Natural killer cell treated with Interleukin-12 subunit alpha and Interleukin-12 subunit beta and Interleukin-15 and Interleukin-18, amount 100 ng/mL, for 72 hours (primary cell): ENCODE data around the gene CTNNA2. TPM values are rescaled to one million over a fixed set of nuclear protein-coding genes. Genes with fewer than 3 reads are reported as not detected.

Experiments used
- ATAC-seq, 2 donors: fragments of 150-1000 bp; cut with Tn5 transposase in 1 of 2; sonication (Bioruptor Pico), chemical (Tn5 transposase) in 1 of 2; 2 replicates each; pipeline ENCODE4 v1.10.0; 2021
- DNase-seq: peaks from one replicate; pipeline ENCODE4 v3.0.0; 2022; ENCODE audit warnings: low spot score
- H3K27ac Mint-ChIP-seq, 2 donors: 1 replicate in 1 of 2; 2 replicates in 1 of 2; pipeline ENCODE4 v1.8.0; 2022; ENCODE audit warnings: mixed read lengths in 2 of 2, mild to moderate bottlenecking in 1 of 2, moderate library complexity in 1 of 2
- H3K27me3 Mint-ChIP-seq, 2 donors: 1 replicate in 1 of 2; 2 replicates in 1 of 2; pipeline ENCODE4 v1.8.0; 2022; ENCODE audit warnings: mixed read lengths in 2 of 2
- H3K36me3 Mint-ChIP-seq: one replicate; pipeline ENCODE4 v1.8.0; 2022; ENCODE audit warnings: mixed read lengths
- H3K4me1 Mint-ChIP-seq, 2 donors: 1 replicate in 1 of 2; 2 replicates in 1 of 2; pipeline ENCODE4 v1.8.0; 2022; ENCODE audit warnings: low read depth in 2 of 2, mixed read lengths in 2 of 2, mild to moderate bottlenecking in 1 of 2
- H3K4me3 Mint-ChIP-seq: one replicate; pipeline ENCODE4 v1.8.0; 2022; ENCODE audit warnings: mixed read lengths
- H3K9me3 Mint-ChIP-seq: 2 replicates; pipeline ENCODE4 v1.8.0; 2022; ENCODE audit warnings: mixed read lengths
- total RNA-seq, 2 donors: library from RNA; stranded (reverse); gene quantifications; one replicate each; pipeline ENCODE4 v1.2.3, GENCODE V29; 2022

Gene CTNNA2
- total RNA-seq, 2 donors from 2014 or later, result not detected

DNA sequence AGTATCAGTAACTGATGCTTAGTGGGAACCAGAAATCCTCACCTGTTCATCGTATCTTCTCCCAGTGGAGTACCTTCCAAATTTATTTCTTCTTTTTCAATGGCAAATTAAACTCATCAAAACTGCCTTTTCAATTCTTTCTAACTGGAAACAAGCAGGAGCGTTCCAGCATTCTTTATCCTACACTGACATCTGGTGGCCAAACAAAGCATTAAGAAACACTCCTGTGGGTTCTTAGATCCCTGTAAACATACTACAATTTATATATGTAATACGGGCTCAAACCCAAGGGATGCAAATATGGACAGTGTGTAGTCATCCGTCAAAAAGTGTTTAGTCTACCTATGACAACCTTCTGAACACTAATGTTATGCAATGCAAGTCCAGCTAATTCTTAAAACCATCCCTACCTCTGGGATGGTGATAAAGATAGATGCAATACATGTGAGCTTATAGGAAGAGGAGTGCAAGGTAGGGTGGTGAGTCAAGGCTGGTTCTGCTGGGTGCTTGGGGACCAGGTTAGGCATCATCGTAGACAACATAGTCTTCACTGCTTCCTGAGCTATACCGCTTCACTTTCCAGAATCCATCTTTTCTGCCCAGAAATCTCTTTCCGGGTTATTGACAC is 375.0 kb downstream of the CTNNA2 start:
- Mint-ChIP-seq H3K36me3 (no peaks in the 10 kb centered on the region), H3K27me3 (no peaks in the 10 kb centered on the region), H3K27ac (no peak overlapping the region), H3K4me1 (no peaks in the 10 kb centered on the region), H3K4me3 (no peak overlapping the region), H3K9me3 (peaks cover 4% of the 10 kb centered on the region)
- no peak for ATAC-seq
- no peak for DNase-seq

DNA sequence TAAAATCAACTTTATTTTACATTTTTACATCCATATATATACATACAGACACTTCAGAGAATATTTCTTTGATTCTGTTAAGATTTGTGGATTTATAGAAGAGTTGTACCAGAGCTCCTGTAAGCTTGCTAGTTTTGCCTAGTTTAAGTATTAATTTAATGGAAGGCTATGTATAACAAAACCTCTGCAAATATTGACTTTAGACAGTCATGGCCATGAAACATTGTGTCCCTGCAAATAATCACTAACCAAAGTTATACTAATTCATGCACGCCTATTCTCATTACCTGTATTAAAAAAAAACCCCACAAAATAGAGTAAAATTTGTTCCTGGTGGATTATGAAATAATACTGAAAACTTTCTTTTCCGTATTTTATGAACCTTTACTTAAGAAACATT is 379.3 kb downstream of the CTNNA2 start:
- peaks cover 5% of the 10 kb centered on the region for H3K9me3 Mint-ChIP-seq
- DNase-seq (no peak), ATAC-seq (no peak)
- H3K4me3 Mint-ChIP-seq, result no peak overlapping the region
- no peaks in the 10 kb centered on the region for H3K4me1 Mint-ChIP-seq
- H3K27ac Mint-ChIP-seq, result no peak overlapping the region
- no peaks in the 10 kb centered on the region for H3K36me3 Mint-ChIP-seq
- no peaks in the 10 kb centered on the region for H3K27me3 Mint-ChIP-seq

DNA sequence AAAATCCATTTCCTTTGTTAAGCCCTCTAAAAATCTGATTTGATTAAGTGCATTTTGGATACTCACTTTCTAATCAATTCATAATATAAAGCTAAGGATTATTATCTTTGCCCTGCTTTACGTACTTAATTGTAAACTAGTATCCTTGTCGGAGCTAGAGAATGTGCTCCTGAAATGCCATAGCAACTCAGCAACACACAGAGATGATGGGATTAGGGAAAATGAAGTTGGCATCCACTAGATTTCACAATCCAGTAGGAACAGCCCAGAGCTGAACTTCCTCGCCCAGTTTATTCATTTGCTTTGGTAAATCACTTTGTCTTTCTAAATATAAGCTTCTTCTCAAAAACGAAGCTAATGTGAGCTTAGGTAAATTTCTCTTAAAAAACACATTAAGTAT is 386.3 kb downstream of the CTNNA2 start:
- no peaks in the 10 kb centered on the region for H3K4me1 Mint-ChIP-seq
- no peak overlapping the region for H3K27ac Mint-ChIP-seq
- ATAC-seq (no peak), DNase-seq (no peak)
- H3K4me3 Mint-ChIP-seq, result no peak overlapping the region
- H3K27me3 Mint-ChIP-seq, result no peaks in the 10 kb centered on the region
- peaks cover 9% of the 10 kb centered on the region for H3K9me3 Mint-ChIP-seq
- H3K36me3 Mint-ChIP-seq, result no peaks in the 10 kb centered on the region

GRCh38 chr2:79901161-79901560 is 388.3 kb downstream of the CTNNA2 start:
- ATAC-seq, result no peak
- no peak overlapping the region for H3K27ac Mint-ChIP-seq
- H3K4me3 Mint-ChIP-seq, result no peak overlapping the region
- no peaks in the 10 kb centered on the region for H3K36me3 Mint-ChIP-seq
- no peaks in the 10 kb centered on the region for H3K27me3 Mint-ChIP-seq
- H3K4me1 Mint-ChIP-seq, result no peaks in the 10 kb centered on the region
- DNase-seq, result no peak
- H3K9me3 Mint-ChIP-seq, result peaks cover 13% of the 10 kb centered on the region

- ATAC-seq (no peak), DNase-seq (no peak)
- Mint-ChIP-seq H3K27me3 (no peaks in the 10 kb centered on the region), H3K27ac (no peak overlapping the region), H3K4me1 (no peaks in the 10 kb centered on the region), H3K9me3 (peaks cover 11% of the 10 kb centered on the region), H3K36me3 (no peaks in the 10 kb centered on the region), H3K4me3 (no peak overlapping the region)
These were observed 390.6 kb downstream of the CTNNA2 start for GRCh38 chr2:79903222-79904000.

- H3K27me3 Mint-ChIP-seq, result no peaks in the 10 kb centered on the region
- peak in 1 of 2 donors; percentile 36 for ATAC-seq
These were observed 393.5 kb downstream of the CTNNA2 start for GRCh38 chr2:79906139-79906890.

DNA sequence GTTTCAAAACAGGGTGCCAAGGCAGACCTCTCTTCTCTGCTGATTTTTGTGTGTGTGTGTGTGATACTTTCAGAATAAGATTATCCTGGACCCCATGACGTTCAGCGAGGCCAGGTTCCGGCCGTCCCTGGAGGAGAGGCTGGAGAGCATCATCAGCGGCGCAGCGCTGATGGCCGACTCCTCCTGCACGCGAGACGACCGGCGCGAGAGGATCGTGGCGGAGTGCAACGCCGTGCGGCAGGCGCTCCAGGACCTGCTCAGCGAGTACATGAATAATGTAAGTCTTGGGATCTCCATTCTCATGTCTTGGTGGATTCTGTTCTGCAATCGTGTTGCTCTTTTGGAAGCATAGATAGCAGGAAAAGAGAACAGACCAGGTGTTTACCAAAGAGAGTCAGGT is 396.7 kb downstream of the CTNNA2 start:
- Mint-ChIP-seq H3K4me3 (no peak overlapping the region), H3K27me3 (no peaks in the 10 kb centered on the region), H3K4me1 (no peaks in the 10 kb centered on the region), H3K36me3 (no peaks in the 10 kb centered on the region), H3K9me3 (peaks cover 21% of the 10 kb centered on the region), H3K27ac (no peak overlapping the region)
- DNase-seq (no peak), ATAC-seq (no peak)

More at GRCh38 chr2:79906139-79906890, 393.5 kb downstream of the CTNNA2 start:
- H3K27ac Mint-ChIP-seq, result no peak overlapping the region
- no peaks in the 10 kb centered on the region for H3K36me3 Mint-ChIP-seq
- no peaks in the 10 kb centered on the region for H3K4me1 Mint-ChIP-seq
- no peak overlapping the region for H3K4me3 Mint-ChIP-seq
- peaks cover 15% of the 10 kb centered on the region for H3K9me3 Mint-ChIP-seq
- no peak for DNase-seq

GRCh38 chr2:79910643-79911042 is 397.8 kb downstream of the CTNNA2 start:
- Mint-ChIP-seq H3K36me3 (no peaks in the 10 kb centered on the region), H3K4me3 (no peak overlapping the region), H3K27ac (no peak overlapping the region), H3K9me3 (peaks cover 21% of the 10 kb centered on the region), H3K4me1 (no peaks in the 10 kb centered on the region), H3K27me3 (no peaks in the 10 kb centered on the region)
- DNase-seq (no peak), ATAC-seq (no peak)

- ATAC-seq (no peak), DNase-seq (no peak)
- Mint-ChIP-seq H3K4me3 (no peak overlapping the region), H3K4me1 (no peaks in the 10 kb centered on the region), H3K27ac (no peak overlapping the region), H3K9me3 (peaks cover 14% of the 10 kb centered on the region), H3K36me3 (peaks cover 4% of the 10 kb centered on the region), H3K27me3 (no peaks in the 10 kb centered on the region)
These were observed 402.6 kb downstream of the CTNNA2 start for GRCh38 chr2:79915455-79915854.

GRCh38 chr2:79916285-79916684 is 403.4 kb downstream of the CTNNA2 start:
- H3K4me1 Mint-ChIP-seq, result no peaks in the 10 kb centered on the region
- H3K27me3 Mint-ChIP-seq, result no peaks in the 10 kb centered on the region
- ATAC-seq (no peak), DNase-seq (no peak)
- H3K27ac Mint-ChIP-seq, result no peak overlapping the region
- H3K36me3 Mint-ChIP-seq, result peaks cover 6% of the 10 kb centered on the region
- no peak overlapping the region for H3K4me3 Mint-ChIP-seq
- H3K9me3 Mint-ChIP-seq, result peaks cover 15% of the 10 kb centered on the region

DNA sequence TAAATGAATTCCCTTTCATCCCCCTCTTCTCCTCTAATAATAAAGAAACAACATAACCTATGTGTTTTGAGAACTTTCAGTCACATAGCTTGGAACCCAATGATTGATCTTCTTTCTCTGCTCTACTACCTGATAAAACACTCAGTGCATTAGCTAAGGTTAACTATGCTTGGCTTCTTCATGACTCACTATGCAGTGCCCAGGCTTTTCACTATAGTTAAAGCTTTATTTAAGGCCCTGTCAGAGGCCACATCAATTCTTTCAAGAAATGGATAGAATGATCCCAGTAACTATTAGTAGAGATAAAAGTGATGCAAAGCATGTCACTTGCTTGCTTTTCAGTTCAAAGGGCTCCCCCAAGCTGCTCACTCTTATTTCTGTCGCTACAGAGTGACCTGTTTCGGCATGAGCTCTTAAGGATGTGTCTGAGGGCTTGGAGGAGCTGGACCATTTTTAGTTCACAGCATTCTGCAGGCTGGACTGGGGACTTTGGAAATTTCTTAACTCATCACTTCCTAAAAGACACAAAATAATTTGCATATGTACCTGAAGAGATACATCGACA is 407.7 kb downstream of the CTNNA2 start:
- Mint-ChIP-seq H3K4me1 (no peaks in the 10 kb centered on the region), H3K27me3 (no peaks in the 10 kb centered on the region), H3K4me3 (no peak overlapping the region), H3K9me3 (peaks cover 5% of the 10 kb centered on the region), H3K36me3 (peaks cover 6% of the 10 kb centered on the region), H3K27ac (no peak overlapping the region)
- DNase-seq, result no peak
- ATAC-seq, result no peak

DNA sequence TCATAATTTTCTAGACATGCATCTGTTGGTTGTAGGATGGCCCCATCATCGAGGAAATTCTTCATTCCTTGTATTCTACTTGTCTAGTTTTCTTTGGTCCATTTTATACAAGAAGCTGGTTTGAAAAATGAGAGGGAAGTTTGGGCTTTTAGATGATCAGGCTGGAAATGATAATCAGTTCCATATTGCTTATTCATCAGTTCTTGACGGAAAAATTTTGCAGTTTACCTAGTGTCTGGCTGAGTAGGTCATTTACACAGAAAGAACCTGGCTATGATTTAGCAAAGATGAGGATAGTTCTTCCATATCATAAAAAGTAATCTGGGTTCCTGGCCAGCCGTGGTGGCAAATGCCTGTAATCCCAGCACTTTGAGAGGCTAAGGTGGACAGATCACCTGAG is 416.8 kb downstream of the CTNNA2 start:
- no peaks in the 10 kb centered on the region for H3K27me3 Mint-ChIP-seq
- peaks cover 9% of the 10 kb centered on the region for H3K9me3 Mint-ChIP-seq
- H3K4me1 Mint-ChIP-seq, result no peaks in the 10 kb centered on the region
- H3K27ac Mint-ChIP-seq, result no peak overlapping the region
- H3K4me3 Mint-ChIP-seq, result no peak overlapping the region
- DNase-seq, result no peak
- no peaks in the 10 kb centered on the region for H3K36me3 Mint-ChIP-seq
- ATAC-seq, result no peak

GRCh38 chr2:79935046-79935732 is 422.3 kb downstream of the CTNNA2 start:
- Mint-ChIP-seq H3K4me1 (no peaks in the 10 kb centered on the region), H3K4me3 (no peak overlapping the region), H3K9me3 (no peaks in the 10 kb centered on the region), H3K36me3 (no peaks in the 10 kb centered on the region), H3K27ac (no peak overlapping the region), H3K27me3 (no peaks in the 10 kb centered on the region)
- no peak for ATAC-seq
- no peak for DNase-seq
